ENCODE measurements around the gene ABCA12.

Gene ABCA12

GRCh38 chr2:215138479-215138878, at the start of gene ABCA12:
Gene ABCA12 (minus strand): TSS chr2:215138626. CDS start chr2:215138208, 418 bp downstream.
- Histone ChIP-seq H3K79me2 (no peaks in the 10 kb centered on the region), H3K36me3 (ENCODE audit: control insufficient read depth, insufficient read depth, low read length) (no peaks in the 10 kb centered on the region), H2AFZ (no peak within 1 kb of the TSS), H3K4me3 (ENCODE audit: low read depth, low read length) (no peak within 1 kb of the TSS), H3K27me3 (ENCODE audit: control insufficient read depth, insufficient read depth, low read length) (no peaks in the 10 kb centered on the region), H3K9me3 (ENCODE audit: control insufficient read depth, low read length) (no peaks in the 10 kb centered on the region), H3K4me2 (ENCODE audit: low read length) (no peak within 1 kb of the TSS), H3K27ac (no peak within 1 kb of the TSS), H3K4me1 (no peaks in the 10 kb centered on the region), H3K9ac (no peak within 1 kb of the TSS)
- no peak for TF ChIP-seq CTCF (IDR thresholded peaks at IDR 0.05)

GRCh38 chr2:215188078-215188477, 49.7 kb upstream of the ABCA12 start:
- no peak for TF ChIP-seq CTCF (IDR thresholded peaks at IDR 0.05)
- peaks cover 4% of the 10 kb centered on the region for H3K4me1 ChIP-seq
- H3K27me3 ChIP-seq (ENCODE audit: control insufficient read depth, insufficient read depth, low read length): no peaks in the 10 kb centered on the region
- no peak overlapping the region for H3K4me2 ChIP-seq (ENCODE audit: low read length)
- no peaks in the 10 kb centered on the region for H3K9me3 ChIP-seq (ENCODE audit: control insufficient read depth, low read length)
- no peaks in the 10 kb centered on the region for H3K36me3 ChIP-seq (ENCODE audit: control insufficient read depth, insufficient read depth, low read length)
- no peak overlapping the region for H3K4me3 ChIP-seq (ENCODE audit: low read depth, low read length)
- no peak overlapping the region for H3K9ac ChIP-seq
- H3K27ac ChIP-seq: no peak overlapping the region
- H2AFZ ChIP-seq: no peak overlapping the region
- no peaks in the 10 kb centered on the region for H3K79me2 ChIP-seq

GRCh38 chr2:215186021-215186420, 47.6 kb upstream of the ABCA12 start:
- H3K36me3 ChIP-seq (ENCODE audit: control insufficient read depth, insufficient read depth, low read length): no peaks in the 10 kb centered on the region
- peaks cover 2% of the 10 kb centered on the region for H3K4me1 ChIP-seq
- no peak overlapping the region for H3K27ac ChIP-seq
- TF ChIP-seq CTCF (IDR thresholded peaks at IDR 0.05): no peak
- H3K9ac ChIP-seq: no peak overlapping the region
- no peak overlapping the region for H3K4me3 ChIP-seq (ENCODE audit: low read depth, low read length)
- no peak overlapping the region for H3K4me2 ChIP-seq (ENCODE audit: low read length)
- H3K79me2 ChIP-seq: no peaks in the 10 kb centered on the region
- H3K9me3 ChIP-seq (ENCODE audit: control insufficient read depth, low read length): no peaks in the 10 kb centered on the region
- no peaks in the 10 kb centered on the region for H3K27me3 ChIP-seq (ENCODE audit: control insufficient read depth, insufficient read depth, low read length)
- H2AFZ ChIP-seq: no peak overlapping the region

- Histone ChIP-seq H3K4me3 (ENCODE audit: low read depth, low read length) (no peak overlapping the region), H3K9me3 (ENCODE audit: control insufficient read depth, low read length) (no peaks in the 10 kb centered on the region), H3K27ac (no peak overlapping the region), H3K36me3 (ENCODE audit: control insufficient read depth, insufficient read depth, low read length) (no peaks in the 10 kb centered on the region), H2AFZ (no peak overlapping the region), H3K4me1 (no peaks in the 10 kb centered on the region), H3K4me2 (ENCODE audit: low read length) (no peak overlapping the region), H3K79me2 (no peaks in the 10 kb centered on the region), H3K9ac (no peak overlapping the region), H3K27me3 (ENCODE audit: control insufficient read depth, insufficient read depth, low read length) (no peaks in the 10 kb centered on the region)
- TF ChIP-seq CTCF (IDR thresholded peaks at IDR 0.05): no peak
These were observed 39.7 kb upstream of the ABCA12 start for GRCh38 chr2:215178121-215178520.

GRCh38 chr2:215171796-215172195, 33.4 kb upstream of the ABCA12 start:
- peaks cover 3% of the 10 kb centered on the region for H3K4me1 ChIP-seq
- H3K4me2 ChIP-seq (ENCODE audit: low read length): no peak overlapping the region
- H3K27me3 ChIP-seq (ENCODE audit: control insufficient read depth, insufficient read depth, low read length): no peaks in the 10 kb centered on the region
- no peaks in the 10 kb centered on the region for H3K36me3 ChIP-seq (ENCODE audit: control insufficient read depth, insufficient read depth, low read length)
- no peak overlapping the region for H3K4me3 ChIP-seq (ENCODE audit: low read depth, low read length)
- peak overlapping the region; percentile 13 for H2AFZ ChIP-seq
- no peak for TF ChIP-seq CTCF (IDR thresholded peaks at IDR 0.05)
- H3K27ac ChIP-seq: no peak overlapping the region
- no peaks in the 10 kb centered on the region for H3K9me3 ChIP-seq (ENCODE audit: control insufficient read depth, low read length)
- H3K9ac ChIP-seq: no peak overlapping the region
- no peaks in the 10 kb centered on the region for H3K79me2 ChIP-seq

All from parathyroid adenoma (tissue), 2 donors.